Mesendoderm (in vitro differentiated cells): ENCODE results near the gene UBXN6.

Source experiments
- DNase-seq: peaks from one replicate; pipeline ENCODE4 v3.0.0; 2013
- H2AK5ac ChIP-seq: 2 replicates; pipeline ENCODE4 v1.6.1; 2013; ENCODE audit warnings: low read length, inconsistent platforms
- H2BK120ac ChIP-seq: 2 replicates; pipeline ENCODE4 v1.6.1; 2013; ENCODE audit warnings: low read depth, mild to moderate bottlenecking, low read length, moderate library complexity, mixed read lengths
- H2BK15ac ChIP-seq: replicated peaks from 2 replicates; pipeline ENCODE4 v1.6.1; 2013; ENCODE audit warnings: low read depth, mild to moderate bottlenecking, moderate library complexity
- H2BK5ac ChIP-seq: 2 replicates; pipeline ENCODE4 v1.6.1; 2013; ENCODE audit warnings: low read length, inconsistent platforms
- H3K18ac ChIP-seq: 2 replicates; pipeline ENCODE4 v1.6.1; 2013; ENCODE audit warnings: mild to moderate bottlenecking, low read length, mixed read lengths
- H3K23ac ChIP-seq: one replicate; pipeline ENCODE4 v1.6.1; 2013; ENCODE audit warnings: low read length
- H3K27ac ChIP-seq: 2 replicates; pipeline ENCODE4 v1.5.1; 2013; ENCODE audit warnings: low read depth, mild to moderate bottlenecking, inconsistent platforms, low read length, moderate library complexity
- H3K27me3 ChIP-seq: 2 replicates; pipeline ENCODE4 v1.6.1; 2013; ENCODE audit warnings: low read length, control low read depth, mild to moderate bottlenecking, inconsistent platforms; ENCODE audit not compliant: insufficient read depth, poor library complexity
- H3K36me3 ChIP-seq: 2 replicates; pipeline ENCODE4 v1.6.1; 2013; ENCODE audit warnings: low read length, inconsistent platforms; ENCODE audit not compliant: control insufficient read depth, insufficient read depth
- H3K4ac ChIP-seq: one replicate; pipeline ENCODE4 v1.6.1; 2013; ENCODE audit warnings: low read depth, mild to moderate bottlenecking, low read length, moderate library complexity
- H3K4me1 ChIP-seq: 2 replicates; pipeline ENCODE4 v1.6.1; 2013; ENCODE audit warnings: low read depth, low read length, inconsistent platforms; ENCODE audit not compliant: control insufficient read depth
- H3K4me2 ChIP-seq: 2 replicates; pipeline ENCODE4 v1.6.1; 2013; ENCODE audit warnings: low read length
- H3K4me3 ChIP-seq: 2 replicates; pipeline ENCODE4 v1.5.1; 2013; ENCODE audit warnings: mild to moderate bottlenecking, low read length
- H3K56ac ChIP-seq: one replicate; pipeline ENCODE4 v1.6.1; 2013; ENCODE audit warnings: low read length
- H3K79me1 ChIP-seq: 2 replicates; pipeline ENCODE4 v1.6.1; 2013; ENCODE audit warnings: low read length, inconsistent platforms
- H3K79me2 ChIP-seq: 2 replicates; pipeline ENCODE4 v1.6.1; 2013; ENCODE audit warnings: mild to moderate bottlenecking, low read length; ENCODE audit not compliant: control insufficient read depth, insufficient read depth
- H3K9ac ChIP-seq: 2 replicates; pipeline ENCODE4 v1.6.1; 2013; ENCODE audit warnings: low read length, inconsistent platforms
- H4K5ac ChIP-seq: one replicate; pipeline ENCODE4 v1.6.1; 2013; ENCODE audit warnings: low read length
- H4K8ac ChIP-seq: one replicate; pipeline ENCODE4 v1.6.1; 2013; ENCODE audit warnings: low read depth, mild to moderate bottlenecking, control low read depth, low read length, moderate library complexity
- WGBS: extraction: QIAGEN DNeasy Blood & Tissue Kit; methylation state at CpG from one replicate; pipeline ENCODE4 v1.1.7; 2013; ENCODE audit warnings: low lambda C conversion rate, missing lambda C conversion rate; ENCODE audit not compliant: insufficient coverage; ENCODE audit errors: extremely low coverage; 5-methylcytosine and 5-hydroxymethylcytosine counted together

Gene UBXN6

DNA sequence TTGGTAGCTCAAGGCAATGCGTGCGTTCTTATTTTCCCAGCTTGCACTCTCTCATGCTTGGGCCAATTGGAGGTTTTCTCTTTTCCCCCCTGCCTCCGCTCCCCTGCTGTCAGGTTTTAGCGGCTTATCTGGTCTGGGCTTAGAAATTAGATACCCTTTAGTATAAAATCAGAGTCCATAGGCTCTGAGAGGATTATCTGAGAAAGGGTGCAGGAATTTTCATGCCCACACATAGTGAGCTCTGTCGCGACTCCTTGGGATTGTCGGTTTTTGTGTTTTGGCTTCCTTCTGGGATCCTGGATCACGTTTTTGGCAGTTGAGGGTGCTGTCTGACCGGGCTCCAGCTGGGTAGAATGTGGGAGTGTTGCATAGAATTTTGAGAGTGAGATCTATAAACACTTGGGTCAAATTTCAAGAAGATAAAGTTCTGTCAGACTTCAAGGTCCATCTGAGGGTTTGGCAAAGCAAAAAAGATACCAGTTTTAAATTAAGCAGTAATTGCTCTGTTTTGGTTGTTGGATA is 42.7 kb downstream of the UBXN6 start:
- Histone ChIP-seq H3K4me1 (peaks cover 15% of the 10 kb centered on the region), H3K79me2 (peaks cover 69% of the 10 kb centered on the region), H2BK120ac (no peak overlapping the region), H3K27me3 (no peaks in the 10 kb centered on the region), H3K18ac (no peak overlapping the region), H3K27ac (peak overlapping the region; percentile 60), H3K56ac (peak overlapping the region; percentile 65), H3K4me2 (peak overlapping the region; percentile 22), H3K4ac (no peak overlapping the region), H3K79me1 (peaks cover 11% of the 10 kb centered on the region), H3K23ac (no peak overlapping the region), H2BK5ac (no peak overlapping the region), H2AK5ac (no peak overlapping the region), H4K5ac (no peak overlapping the region), H3K9ac (peak overlapping the region; percentile 31), H2BK15ac (no peak overlapping the region), H3K4me3 (no peak overlapping the region), H3K36me3 (peaks cover 16% of the 10 kb centered on the region), H4K8ac (no peak overlapping the region)
- peak; percentile 85 for DNase-seq
- WGBS, result no CpG with 5 or more reads among the region's 9 CpGs

GRCh38 chr19:4414144-4414799 is 43.3 kb downstream of the UBXN6 start:
- Histone ChIP-seq H3K23ac (no peak overlapping the region), H3K27me3 (no peaks in the 10 kb centered on the region), H3K79me2 (peaks cover 73% of the 10 kb centered on the region), H3K4me2 (no peak overlapping the region), H2BK5ac (no peak overlapping the region), H2BK120ac (no peak overlapping the region), H3K27ac (peak overlapping the region; percentile 60), H3K56ac (peak overlapping the region; percentile 25), H3K4ac (no peak overlapping the region), H2BK15ac (no peak overlapping the region), H2AK5ac (no peak overlapping the region), H3K9ac (peak overlapping the region; percentile 31), H4K8ac (no peak overlapping the region), H3K36me3 (peaks cover 15% of the 10 kb centered on the region), H4K5ac (no peak overlapping the region), H3K4me3 (no peak overlapping the region), H3K18ac (no peak overlapping the region), H3K4me1 (peaks cover 19% of the 10 kb centered on the region), H3K79me1 (peaks cover 12% of the 10 kb centered on the region)
- DNase-seq, result no peak
- no CpG with 5 or more reads among the region's 7 CpGs for WGBS

DNA sequence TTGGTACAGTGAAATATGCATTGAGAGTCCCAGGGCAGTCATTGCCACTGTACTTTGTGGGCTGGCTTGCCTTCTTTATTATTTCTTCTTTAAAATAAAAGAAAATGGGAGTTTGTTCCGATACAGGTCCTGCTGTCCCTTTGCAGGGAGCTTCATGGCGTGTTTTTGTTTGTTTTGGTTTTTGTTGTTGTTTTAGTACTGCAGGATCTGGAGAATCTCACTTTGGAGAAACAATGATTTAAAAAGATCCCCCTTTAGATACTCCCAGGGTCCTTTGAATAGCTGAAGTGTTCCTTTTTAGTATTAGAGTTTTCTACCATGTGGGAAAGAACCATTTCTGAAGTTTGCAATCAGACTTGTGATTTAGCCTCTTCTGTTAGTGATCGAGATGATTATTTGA is 44.0 kb downstream of the UBXN6 start:
- Histone ChIP-seq H3K23ac (no peak overlapping the region), H3K56ac (peak overlapping the region; percentile 34), H2BK120ac (no peak overlapping the region), H3K36me3 (peaks cover 15% of the 10 kb centered on the region), H3K27ac (no peak overlapping the region), H2AK5ac (no peak overlapping the region), H3K4me2 (no peak overlapping the region), H3K18ac (no peak overlapping the region), H3K79me2 (peaks cover 75% of the 10 kb centered on the region), H4K8ac (no peak overlapping the region), H3K4me3 (no peak overlapping the region), H2BK15ac (no peak overlapping the region), H4K5ac (no peak overlapping the region), H3K27me3 (no peaks in the 10 kb centered on the region), H3K4me1 (peaks cover 24% of the 10 kb centered on the region), H2BK5ac (no peak overlapping the region), H3K79me1 (peaks cover 12% of the 10 kb centered on the region), H3K4ac (no peak overlapping the region), H3K9ac (no peak overlapping the region)
- no CpG with 5 or more reads among the region's 3 CpGs for WGBS
- DNase-seq, result no peak

GRCh38 chr19:4409123-4409933 is 48.3 kb downstream of the UBXN6 start:
- Histone ChIP-seq H3K27ac (peak overlapping the region; percentile 86), H4K5ac (no peak overlapping the region), H3K79me2 (peaks cover 71% of the 10 kb centered on the region), H3K4ac (peak overlapping the region; percentile 44), H3K79me1 (peaks cover 6% of the 10 kb centered on the region), H2BK120ac (no peak overlapping the region), H2BK5ac (peak overlapping the region; percentile 69), H2AK5ac (peak overlapping the region; percentile 72), H3K27me3 (no peaks in the 10 kb centered on the region), H4K8ac (no peak overlapping the region), H3K4me3 (no peak overlapping the region), H3K56ac (peak overlapping the region; percentile 85), H3K18ac (peak overlapping the region; percentile 13), H3K4me1 (peaks cover 13% of the 10 kb centered on the region), H3K4me2 (peak overlapping the region; percentile 12), H3K23ac (no peak overlapping the region), H2BK15ac (no peak overlapping the region), H3K9ac (peak overlapping the region; percentile 59), H3K36me3 (peaks cover 11% of the 10 kb centered on the region)
- peak; percentile 97 for DNase-seq
- WGBS, result no CpG with 5 or more reads among the region's 23 CpGs

GRCh38 chr19:4406626-4407025 is 51.0 kb downstream of the UBXN6 start:
- no peak overlapping the region for H3K9ac ChIP-seq
- H3K56ac ChIP-seq, result no peak overlapping the region
- no peak overlapping the region for H2BK120ac ChIP-seq
- no CpG with 5 or more reads among the region's 7 CpGs for WGBS
- no peak overlapping the region for H3K4me2 ChIP-seq
- H2AK5ac ChIP-seq, result no peak overlapping the region
- H4K5ac ChIP-seq, result no peak overlapping the region
- no peak for DNase-seq
- H3K27me3 ChIP-seq, result no peaks in the 10 kb centered on the region
- no peak overlapping the region for H2BK5ac ChIP-seq
- peaks cover 3% of the 10 kb centered on the region for H3K36me3 ChIP-seq
- no peak overlapping the region for H3K18ac ChIP-seq
- H3K27ac ChIP-seq, result peak overlapping the region; percentile 35
- no peak overlapping the region for H2BK15ac ChIP-seq
- no peak overlapping the region for H3K4me3 ChIP-seq
- no peak overlapping the region for H4K8ac ChIP-seq
- peaks cover 4% of the 10 kb centered on the region for H3K79me1 ChIP-seq
- no peak overlapping the region for H3K23ac ChIP-seq
- no peak overlapping the region for H3K4ac ChIP-seq
- H3K79me2 ChIP-seq, result peaks cover 63% of the 10 kb centered on the region
- H3K4me1 ChIP-seq, result peaks cover 9% of the 10 kb centered on the region
